Activated naive CD4-positive, alpha-beta T cell treated with anti-CD3 and anti-CD28 coated beads, Interleukin-2, amount 50 U/mL, for 24 hours (primary cell): ENCODE results near the gene PLD1.

Source experiments
- H3K27ac Mint-ChIP-seq: one replicate; pipeline ENCODE4 v1.8.0; 2021; ENCODE audit warnings: mild to moderate bottlenecking, mixed read lengths
- H3K27me3 Mint-ChIP-seq: one replicate; pipeline ENCODE4 v1.8.0; 2021; ENCODE audit warnings: mixed read lengths
- H3K36me3 Mint-ChIP-seq: one replicate; pipeline ENCODE4 v1.8.0; 2021; ENCODE audit warnings: mixed read lengths
- H3K4me1 Mint-ChIP-seq: one replicate; pipeline ENCODE4 v1.8.0; 2021; ENCODE audit warnings: mixed read lengths
- H3K4me3 Mint-ChIP-seq: one replicate; pipeline ENCODE4 v1.8.0; 2021; ENCODE audit warnings: mild to moderate bottlenecking, mixed read lengths
- H3K9me3 Mint-ChIP-seq: one replicate; pipeline ENCODE4 v1.8.0; 2021; ENCODE audit warnings: mixed read lengths

The PLD1 gene

DNA sequence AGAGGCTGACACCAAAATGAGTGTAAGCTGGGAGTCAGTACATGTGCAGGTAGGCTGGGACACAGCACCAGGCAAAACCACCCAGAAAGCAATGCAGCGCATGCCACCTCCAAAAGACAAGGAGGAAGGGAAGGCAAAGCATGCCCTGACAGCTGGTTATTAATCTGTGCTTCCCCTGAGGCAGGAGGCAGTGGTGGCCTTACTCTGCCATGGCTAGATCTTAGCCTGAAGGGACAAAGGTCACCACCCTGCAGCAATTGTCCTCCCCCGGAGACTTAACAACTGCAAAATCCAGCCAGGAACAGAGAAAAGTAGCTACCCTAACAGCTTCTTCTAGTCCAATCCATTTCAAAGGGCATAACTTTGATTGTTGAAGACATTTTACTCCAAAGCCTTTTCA is 73.7 kb downstream of the PLD1 start:
- Mint-ChIP-seq H3K27me3 (peaks cover 2% of the 10 kb centered on the region), H3K27ac (no peak overlapping the region), H3K36me3 (no peaks in the 10 kb centered on the region), H3K4me3 (no peak overlapping the region), H3K4me1 (no peaks in the 10 kb centered on the region), H3K9me3 (no peaks in the 10 kb centered on the region)

DNA sequence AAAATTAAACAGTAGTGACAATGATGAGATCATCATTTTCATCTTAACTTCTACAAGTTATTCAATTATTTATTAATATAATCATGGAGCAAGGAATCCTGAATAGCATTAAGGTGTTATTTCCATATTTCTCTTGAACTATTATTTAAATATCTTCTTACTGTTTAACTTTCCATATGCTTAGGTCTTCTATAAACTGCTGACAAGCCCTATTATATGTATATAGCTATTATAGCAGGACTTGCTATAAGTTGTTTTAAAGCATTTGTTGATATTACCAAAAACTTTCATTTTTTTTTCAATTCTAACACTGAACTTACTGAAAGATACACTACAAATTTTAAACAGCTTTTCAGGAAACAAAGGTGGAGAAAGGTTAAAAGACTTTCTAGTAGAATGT is 76.7 kb downstream of the PLD1 start:
- Mint-ChIP-seq H3K4me3 (no peak overlapping the region), H3K27ac (no peak overlapping the region), H3K27me3 (peaks cover 2% of the 10 kb centered on the region), H3K9me3 (no peaks in the 10 kb centered on the region), H3K4me1 (no peaks in the 10 kb centered on the region), H3K36me3 (no peaks in the 10 kb centered on the region)

DNA sequence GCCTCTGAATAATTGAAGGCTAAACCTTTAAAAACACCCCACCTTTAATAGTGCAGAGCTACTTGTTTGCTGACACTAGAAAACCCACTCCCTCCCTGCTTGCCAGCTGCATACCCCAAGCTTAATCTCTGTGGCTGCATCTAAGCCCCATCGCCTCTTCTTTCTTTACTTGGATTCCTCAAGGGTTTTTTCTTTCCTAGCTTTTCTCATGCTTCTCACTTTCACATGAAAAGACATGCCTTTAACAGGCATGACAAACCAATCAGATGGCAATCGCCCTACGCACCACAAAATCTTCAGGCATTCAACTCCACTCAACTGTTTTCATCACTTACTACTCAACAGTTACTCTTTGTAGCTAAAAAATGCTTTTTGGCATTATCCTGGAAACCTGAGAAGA is 77.5 kb downstream of the PLD1 start:
- H3K9me3 Mint-ChIP-seq, result no peaks in the 10 kb centered on the region
- no peaks in the 10 kb centered on the region for H3K36me3 Mint-ChIP-seq
- no peak overlapping the region for H3K4me3 Mint-ChIP-seq
- peaks cover 2% of the 10 kb centered on the region for H3K27me3 Mint-ChIP-seq
- H3K4me1 Mint-ChIP-seq, result no peaks in the 10 kb centered on the region
- no peak overlapping the region for H3K27ac Mint-ChIP-seq

DNA sequence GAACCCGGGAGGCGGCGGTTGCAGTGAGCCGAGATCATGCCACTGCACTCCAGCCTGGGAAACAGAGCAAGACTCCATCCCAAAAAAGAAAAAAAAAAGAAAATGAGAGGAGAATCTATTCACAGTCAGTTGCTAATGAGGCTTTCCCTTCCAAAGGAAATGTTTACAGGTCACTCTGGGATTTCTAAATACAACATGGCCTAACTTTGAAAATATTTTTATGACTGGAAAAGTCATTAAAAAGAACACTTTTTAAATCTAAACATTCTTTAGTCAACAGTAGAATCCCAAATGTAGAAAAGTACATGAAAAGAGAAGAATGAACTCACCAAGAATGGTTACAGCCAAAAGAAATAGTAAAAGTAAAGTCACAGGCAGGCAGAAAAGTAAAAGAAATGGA is 78.6 kb downstream of the PLD1 start:
- no peaks in the 10 kb centered on the region for H3K4me1 Mint-ChIP-seq
- no peaks in the 10 kb centered on the region for H3K36me3 Mint-ChIP-seq
- peaks cover 2% of the 10 kb centered on the region for H3K27me3 Mint-ChIP-seq

DNA sequence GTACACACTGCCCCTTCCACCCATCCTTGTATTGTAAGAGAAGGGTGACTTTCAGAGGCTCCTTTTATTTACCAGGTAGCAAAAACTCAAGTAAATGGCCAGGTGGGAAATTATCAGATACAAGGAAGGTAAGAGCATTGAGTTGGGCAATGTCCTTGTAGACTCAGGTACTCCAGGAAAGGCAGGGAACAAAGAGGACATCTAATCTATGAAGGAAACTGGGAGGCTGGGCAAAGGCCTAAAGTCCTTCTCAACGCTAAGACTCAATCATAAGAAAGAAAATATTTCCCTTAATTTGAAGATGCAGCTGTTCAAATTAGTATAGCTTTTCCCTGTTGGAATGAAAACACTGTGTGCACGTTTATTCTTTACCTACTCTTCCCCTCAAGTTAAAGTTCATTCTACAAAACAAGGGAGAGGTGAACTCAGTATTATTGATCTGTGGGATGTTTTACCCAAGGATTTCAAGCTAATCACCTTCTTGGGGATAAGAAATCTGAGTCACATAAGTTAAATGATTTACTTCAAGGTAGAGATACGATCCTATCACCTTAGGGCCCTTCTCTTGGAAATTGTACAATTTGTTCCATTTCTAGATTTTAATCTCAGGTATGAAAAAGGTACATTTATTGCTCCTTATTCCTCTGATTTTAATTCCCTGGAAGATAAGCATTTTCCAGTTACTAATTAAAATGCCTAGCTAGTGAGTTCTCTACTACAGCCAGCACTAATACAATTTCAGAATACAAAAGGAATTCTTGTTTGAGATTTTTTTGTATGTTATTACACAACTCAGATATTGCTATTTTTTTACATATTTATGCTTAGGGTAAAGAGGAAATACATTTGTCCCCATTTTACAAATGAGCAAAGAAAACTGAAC is 80.6 kb downstream of the PLD1 start:
- Mint-ChIP-seq H3K4me1 (no peaks in the 10 kb centered on the region), H3K4me3 (no peak overlapping the region), H3K27me3 (peaks cover 2% of the 10 kb centered on the region), H3K36me3 (no peaks in the 10 kb centered on the region), H3K27ac (no peak overlapping the region), H3K9me3 (no peaks in the 10 kb centered on the region)

More for the DNA sequence above, 78.6 kb downstream of the PLD1 start:
- no peak overlapping the region for H3K4me3 Mint-ChIP-seq
- H3K9me3 Mint-ChIP-seq, result no peaks in the 10 kb centered on the region
- H3K27ac Mint-ChIP-seq, result no peak overlapping the region

DNA sequence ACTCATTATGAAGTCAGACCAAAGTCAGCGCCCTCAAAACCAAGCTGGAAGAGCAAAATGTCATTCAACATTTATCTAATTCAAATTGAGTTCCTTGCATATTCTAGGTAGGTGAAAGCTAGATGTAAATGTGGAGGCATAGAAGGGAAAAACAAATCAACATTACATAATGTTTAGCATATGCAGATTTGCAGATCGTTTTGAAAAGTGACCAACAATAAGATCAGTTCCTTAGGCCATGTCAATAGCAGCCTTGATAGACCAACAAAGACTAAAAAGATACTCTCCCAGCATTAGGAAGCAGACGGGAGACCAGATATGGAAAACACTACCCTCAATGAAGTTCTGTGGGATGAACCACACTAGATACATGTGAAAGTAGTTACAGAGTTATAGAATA is 83.0 kb downstream of the PLD1 start:
- Mint-ChIP-seq H3K27me3 (peaks cover 2% of the 10 kb centered on the region), H3K36me3 (no peaks in the 10 kb centered on the region), H3K9me3 (no peaks in the 10 kb centered on the region), H3K4me1 (no peaks in the 10 kb centered on the region), H3K27ac (no peak overlapping the region), H3K4me3 (no peak overlapping the region)

DNA sequence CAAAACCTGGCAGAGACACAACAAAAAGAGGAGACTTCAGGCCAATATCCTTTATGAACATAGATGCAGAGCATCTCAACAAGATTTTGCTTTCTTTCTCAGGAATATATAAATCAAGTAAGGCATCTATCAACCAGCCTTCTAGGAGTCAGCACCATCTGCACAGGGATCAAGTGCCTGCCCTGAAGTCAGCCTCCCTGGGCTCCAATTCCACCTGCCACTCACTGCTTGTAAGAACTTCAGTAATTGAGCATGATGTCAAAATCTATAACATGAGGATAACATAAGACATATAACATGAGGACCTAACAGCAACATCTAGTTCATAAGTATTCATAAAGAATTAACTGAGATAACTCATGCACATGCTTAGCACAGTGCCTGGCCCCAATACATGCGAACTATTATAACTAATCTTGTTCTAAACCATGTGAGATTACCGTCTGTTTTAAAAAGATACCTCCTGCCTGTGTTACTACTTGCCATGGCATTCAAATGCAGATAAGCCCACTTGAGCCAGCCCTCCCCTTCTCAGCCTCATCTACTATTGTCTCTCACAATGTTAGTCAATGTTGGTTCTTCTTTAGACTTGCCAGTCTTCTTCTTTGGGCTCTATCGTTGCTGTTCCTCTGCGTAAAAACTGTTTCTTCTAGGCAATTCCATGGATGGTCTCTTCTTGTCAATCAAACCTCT is 91.6 kb downstream of the PLD1 start:
- Mint-ChIP-seq H3K4me1 (no peaks in the 10 kb centered on the region), H3K27ac (no peak overlapping the region), H3K9me3 (peaks cover 5% of the 10 kb centered on the region), H3K4me3 (no peak overlapping the region), H3K27me3 (peaks cover 12% of the 10 kb centered on the region), H3K36me3 (no peaks in the 10 kb centered on the region)

DNA sequence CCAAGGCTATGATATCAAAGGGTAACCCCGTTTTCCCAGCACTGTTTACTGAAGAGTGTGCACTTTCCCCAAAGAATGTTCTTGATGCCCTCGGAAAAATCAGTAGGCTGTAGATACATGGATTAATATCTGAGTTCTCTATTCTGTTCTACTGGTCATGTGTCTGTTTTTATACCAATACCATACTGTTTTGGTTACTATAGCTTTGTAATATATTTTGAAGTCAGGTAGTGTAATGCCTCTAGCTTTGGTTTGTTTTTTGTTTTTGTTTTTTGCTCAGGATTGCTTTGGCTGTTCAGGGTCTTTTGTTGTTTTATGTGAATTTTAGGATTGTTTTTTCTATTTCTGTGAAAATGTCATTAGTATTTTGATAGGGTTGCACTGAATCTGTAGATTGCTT is 95.1 kb downstream of the PLD1 start:
- H3K4me1 Mint-ChIP-seq, result no peaks in the 10 kb centered on the region
- H3K4me3 Mint-ChIP-seq, result no peak overlapping the region
- peaks cover 12% of the 10 kb centered on the region for H3K27me3 Mint-ChIP-seq
- no peak overlapping the region for H3K27ac Mint-ChIP-seq
- H3K9me3 Mint-ChIP-seq, result peaks cover 5% of the 10 kb centered on the region
- no peaks in the 10 kb centered on the region for H3K36me3 Mint-ChIP-seq

DNA sequence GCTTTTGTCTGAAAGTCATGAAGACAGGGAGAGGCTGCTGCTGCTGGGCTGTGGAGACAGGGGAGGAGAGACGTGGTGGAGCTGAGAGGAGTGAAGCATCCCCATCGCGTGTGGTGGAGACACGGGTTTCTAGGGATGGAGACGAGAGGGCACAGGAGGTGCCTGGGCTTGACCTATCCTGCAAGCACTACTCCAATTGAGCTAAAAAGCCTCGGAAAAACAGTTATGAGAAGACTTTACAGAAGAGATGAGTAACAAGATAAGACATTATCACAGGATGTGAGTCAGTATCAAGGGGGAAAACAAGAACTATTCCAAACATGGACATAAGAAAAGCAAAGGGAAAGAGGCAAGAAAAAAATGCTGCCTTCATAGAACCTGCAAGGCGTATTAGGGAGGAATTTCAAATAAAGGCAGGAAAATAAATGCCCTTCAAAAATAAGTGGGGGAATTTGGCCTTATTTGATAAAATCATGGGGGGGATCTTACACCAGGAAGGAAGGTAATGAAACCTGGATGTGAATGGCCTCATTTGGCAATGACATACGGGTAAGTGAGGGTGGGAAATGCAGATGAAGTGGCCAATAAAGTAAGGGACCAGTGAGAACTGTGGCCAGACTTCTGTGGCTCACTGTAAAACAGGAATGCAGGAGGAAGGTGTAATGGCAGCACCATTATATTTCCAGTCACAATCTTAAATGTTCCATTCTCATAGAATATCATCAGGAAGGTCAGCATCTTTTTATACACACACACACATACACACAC is 97.9 kb downstream of the PLD1 start:
- Mint-ChIP-seq H3K27me3 (no peaks in the 10 kb centered on the region), H3K9me3 (peaks cover 5% of the 10 kb centered on the region), H3K4me3 (no peak overlapping the region), H3K36me3 (no peaks in the 10 kb centered on the region), H3K4me1 (no peaks in the 10 kb centered on the region), H3K27ac (no peak overlapping the region)

DNA sequence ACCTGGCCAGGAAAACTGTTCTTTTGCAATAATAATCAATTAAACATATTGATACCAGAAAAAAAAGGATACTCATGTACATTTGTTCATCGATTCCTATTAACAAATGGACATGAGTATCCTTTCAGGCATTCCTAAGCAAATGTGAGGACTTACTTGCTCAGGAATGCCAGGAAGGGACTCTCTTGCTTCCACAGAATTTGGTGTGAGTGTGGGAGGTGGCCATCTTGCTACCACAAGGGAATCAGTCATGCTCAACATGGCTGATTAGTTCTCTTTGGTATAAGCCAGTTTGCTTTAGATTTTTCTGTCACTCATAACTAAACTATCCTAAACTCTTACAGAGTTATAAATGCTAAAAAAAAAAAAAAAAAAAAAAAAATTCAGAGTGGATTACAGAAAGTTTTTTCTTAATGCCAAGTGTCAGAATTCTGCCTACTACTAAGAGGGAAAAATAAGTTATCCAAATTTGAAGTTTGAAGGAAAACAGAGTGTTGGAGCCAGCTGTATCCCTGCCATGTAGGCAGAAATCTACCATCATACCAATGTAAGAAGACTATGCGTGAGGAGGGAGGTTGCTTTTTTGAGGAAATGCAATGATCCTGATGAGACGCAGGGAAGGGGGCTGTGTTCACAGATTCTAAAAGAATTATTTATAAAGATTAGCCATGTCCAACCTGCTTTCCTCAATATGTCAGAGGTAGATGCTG is 98.7 kb downstream of the PLD1 start:
- Mint-ChIP-seq H3K4me1 (no peaks in the 10 kb centered on the region), H3K36me3 (no peaks in the 10 kb centered on the region), H3K9me3 (peaks cover 5% of the 10 kb centered on the region), H3K27ac (no peak overlapping the region), H3K4me3 (no peak overlapping the region), H3K27me3 (no peaks in the 10 kb centered on the region)

DNA sequence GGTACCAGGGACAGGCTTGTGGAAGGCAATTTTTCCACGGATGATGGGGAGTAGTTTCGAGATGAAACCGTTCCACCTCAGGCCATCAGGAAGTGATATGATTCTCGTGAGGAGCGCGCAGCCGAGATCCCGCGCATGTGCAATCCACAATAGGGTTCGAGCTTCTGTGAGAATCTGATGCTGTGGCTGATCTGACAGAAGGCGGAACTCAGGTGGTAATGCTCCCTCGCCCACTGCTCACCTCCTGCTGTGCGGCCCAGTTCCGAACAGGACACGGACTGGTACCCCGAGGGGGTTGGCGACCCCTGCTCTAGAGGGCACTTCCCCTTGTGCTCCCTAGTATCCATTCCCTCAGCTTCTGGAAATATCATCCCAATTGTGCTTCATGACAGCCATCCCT is 99.9 kb downstream of the PLD1 start:
- no peak overlapping the region for H3K4me3 Mint-ChIP-seq
- peaks cover 3% of the 10 kb centered on the region for H3K27me3 Mint-ChIP-seq
- H3K4me1 Mint-ChIP-seq, result no peaks in the 10 kb centered on the region
- H3K27ac Mint-ChIP-seq, result no peak overlapping the region
- peaks cover 3% of the 10 kb centered on the region for H3K9me3 Mint-ChIP-seq
- no peaks in the 10 kb centered on the region for H3K36me3 Mint-ChIP-seq

DNA sequence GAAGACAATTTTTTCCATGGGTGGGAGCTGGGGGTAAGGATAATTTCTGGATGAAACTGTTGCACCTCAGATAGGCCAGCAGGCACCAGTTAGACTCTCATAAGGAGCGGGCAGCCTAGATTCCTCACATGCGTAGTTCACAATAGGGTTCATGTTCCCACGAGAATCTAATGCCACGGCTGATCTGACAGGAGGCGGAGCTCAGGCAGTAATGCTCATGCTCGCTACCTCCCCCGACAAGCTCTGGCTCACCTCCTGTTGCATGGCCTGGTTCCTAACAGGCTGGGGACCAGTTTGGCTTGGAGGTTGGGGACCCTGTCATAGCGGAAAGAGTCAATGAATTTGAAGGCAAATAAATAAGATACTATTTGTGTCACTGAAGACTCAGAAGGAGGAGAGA is 105.5 kb downstream of the PLD1 start:
- Mint-ChIP-seq H3K9me3 (no peaks in the 10 kb centered on the region), H3K36me3 (peaks cover 1% of the 10 kb centered on the region), H3K27ac (no peak overlapping the region), H3K4me3 (no peak overlapping the region), H3K4me1 (no peaks in the 10 kb centered on the region), H3K27me3 (peaks cover 9% of the 10 kb centered on the region)

DNA sequence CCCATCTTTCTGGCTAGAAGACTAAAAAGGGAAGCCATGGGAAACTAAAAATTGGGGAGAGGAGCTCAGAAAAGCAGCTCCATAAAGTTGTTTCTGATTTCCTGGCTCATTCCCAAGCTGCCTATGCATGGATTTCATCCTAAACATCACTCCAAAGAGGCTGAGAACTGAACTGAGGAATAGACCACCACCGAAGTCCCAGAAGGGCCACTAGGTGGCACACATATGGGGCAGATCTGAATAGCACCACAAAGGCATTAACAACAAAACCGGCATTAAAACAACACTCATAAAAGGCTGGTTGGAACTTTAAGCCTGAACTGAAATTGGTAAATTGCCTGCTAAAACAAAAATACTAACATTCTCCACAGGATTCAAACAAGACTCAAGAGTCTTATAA is 106.3 kb downstream of the PLD1 start:
- peaks cover 1% of the 10 kb centered on the region for H3K36me3 Mint-ChIP-seq
- no peak overlapping the region for H3K27ac Mint-ChIP-seq
- H3K4me1 Mint-ChIP-seq, result no peaks in the 10 kb centered on the region
- H3K4me3 Mint-ChIP-seq, result no peak overlapping the region
- peaks cover 10% of the 10 kb centered on the region for H3K27me3 Mint-ChIP-seq
- no peaks in the 10 kb centered on the region for H3K9me3 Mint-ChIP-seq

DNA sequence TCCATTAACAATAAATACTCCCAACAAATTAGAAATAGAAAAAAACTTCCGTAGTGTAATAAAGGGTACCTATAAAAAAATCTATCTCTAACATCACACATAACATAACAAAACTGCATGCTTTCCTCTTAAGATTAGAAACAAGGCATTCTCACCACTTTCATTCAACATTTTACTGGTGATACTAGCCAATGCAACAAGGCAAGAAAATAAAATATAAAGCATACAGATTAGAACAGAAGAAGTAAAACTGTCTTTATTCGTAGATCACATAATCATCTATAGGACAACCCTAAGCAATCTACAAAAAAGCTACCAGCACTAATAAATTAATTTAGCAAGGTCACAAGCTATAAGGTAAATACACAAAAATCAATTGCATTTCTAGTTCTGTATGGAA is 107.1 kb downstream of the PLD1 start:
- Mint-ChIP-seq H3K27ac (no peak overlapping the region), H3K4me3 (no peak overlapping the region), H3K36me3 (peaks cover 1% of the 10 kb centered on the region), H3K27me3 (peaks cover 14% of the 10 kb centered on the region), H3K4me1 (no peaks in the 10 kb centered on the region), H3K9me3 (no peaks in the 10 kb centered on the region)

DNA sequence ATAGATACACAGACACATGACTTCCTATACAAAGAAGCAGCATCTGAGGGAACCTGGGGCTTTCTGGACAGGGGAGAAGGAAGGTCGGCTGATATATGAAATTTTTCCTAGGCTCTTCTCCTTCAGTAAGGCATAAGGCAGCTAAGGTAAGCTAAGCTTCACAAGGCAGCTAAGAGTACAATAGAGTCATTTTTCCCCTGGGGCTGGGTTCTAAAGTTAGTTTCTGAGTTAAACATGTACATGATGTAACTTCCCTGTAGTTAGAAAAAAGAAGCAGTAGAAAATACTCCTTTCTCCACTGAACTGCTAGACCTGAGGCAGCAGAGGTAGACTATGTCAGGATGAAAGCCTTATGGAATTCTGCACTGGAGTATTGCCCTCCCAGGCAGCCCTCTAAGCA is 109.6 kb downstream of the PLD1 start:
- Mint-ChIP-seq H3K9me3 (no peaks in the 10 kb centered on the region), H3K27ac (no peak overlapping the region), H3K4me1 (no peaks in the 10 kb centered on the region), H3K36me3 (peaks cover 1% of the 10 kb centered on the region), H3K4me3 (no peak overlapping the region), H3K27me3 (peaks cover 22% of the 10 kb centered on the region)
